ENCODE data around the gene SHC4. TPM values are rescaled to one million over a fixed set of nuclear protein-coding genes. Genes with fewer than 3 reads are reported as not detected.

Gene SHC4
- total and polyA plus RNA-seq, 2 of the 8 experiments (the other 6 are each of a cell fraction or from before 2014, with no cell fraction given), result 0.15 to 0.30 TPM

GRCh38 chr15:48935236-48935635, 28.5 kb downstream of the SHC4 start (continued):
- TF ChIP-seq KDM5A (IDR thresholded peaks at IDR 0.05; ENCODE audit: low read length) (no peak), SAP30 (IDR thresholded peaks at IDR 0.05; ENCODE audit: insufficient read depth, insufficient replicate concordance, low read length) (no peak)
